ENCODE data around the gene KRT76.

The KRT76 gene

GRCh38 chr12:52721838-52722470, 55.2 kb downstream of the KRT76 start:
- Histone ChIP-seq H3K79me2 (ENCODE audit: insufficient read depth, low read length) (no peaks in the 10 kb centered on the region), H3F3A (ENCODE audit: insufficient read depth, low read length) (no peaks in the 10 kb centered on the region), H3K9ac (ENCODE audit: low read length) (no peak overlapping the region), H3K36me3 (ENCODE audit: insufficient read depth, low read length) (no peaks in the 10 kb centered on the region), H4K20me1 (ENCODE audit: insufficient read depth, low read length) (no peaks in the 10 kb centered on the region), H3K27ac (ENCODE audit: low read depth, low read length, poor library complexity, severe bottlenecking) (no peak overlapping the region), H3K4me2 (ENCODE audit: low read length) (no peak overlapping the region), H3K9me2 (ENCODE audit: low read depth, low read length) (no peaks in the 10 kb centered on the region), H2AFZ (ENCODE audit: low read length) (no peak overlapping the region), H3K9me3 (ENCODE audit: low read length) (no peaks in the 10 kb centered on the region), H3K4me1 (ENCODE audit: insufficient read depth, low read length, severe bottlenecking) (no peaks in the 10 kb centered on the region), H3K4me3 (ENCODE audit: low read depth, low read length, poor library complexity, severe bottlenecking) (no peak overlapping the region), H3K27me3 (ENCODE audit: insufficient read depth, low read length) (no peaks in the 10 kb centered on the region)
- TF ChIP-seq, protein P1, sequence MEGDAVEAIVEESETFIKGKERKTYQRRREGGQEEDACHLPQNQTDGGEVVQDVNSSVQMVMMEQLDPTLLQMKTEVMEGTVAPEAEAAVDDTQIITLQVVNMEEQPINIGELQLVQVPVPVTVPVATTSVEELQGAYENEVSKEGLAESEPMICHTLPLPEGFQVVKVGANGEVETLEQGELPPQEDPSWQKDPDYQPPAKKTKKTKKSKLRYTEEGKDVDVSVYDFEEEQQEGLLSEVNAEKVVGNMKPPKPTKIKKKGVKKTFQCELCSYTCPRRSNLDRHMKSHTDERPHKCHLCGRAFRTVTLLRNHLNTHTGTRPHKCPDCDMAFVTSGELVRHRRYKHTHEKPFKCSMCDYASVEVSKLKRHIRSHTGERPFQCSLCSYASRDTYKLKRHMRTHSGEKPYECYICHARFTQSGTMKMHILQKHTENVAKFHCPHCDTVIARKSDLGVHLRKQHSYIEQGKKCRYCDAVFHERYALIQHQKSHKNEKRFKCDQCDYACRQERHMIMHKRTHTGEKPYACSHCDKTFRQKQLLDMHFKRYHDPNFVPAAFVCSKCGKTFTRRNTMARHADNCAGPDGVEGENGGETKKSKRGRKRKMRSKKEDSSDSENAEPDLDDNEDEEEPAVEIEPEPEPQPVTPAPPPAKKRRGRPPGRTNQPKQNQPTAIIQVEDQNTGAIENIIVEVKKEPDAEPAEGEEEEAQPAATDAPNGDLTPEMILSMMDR (IDR thresholded peaks at IDR 0.05; ENCODE audit: low read length), result no peak
- no peak for TF ChIP-seq EZH2 (IDR thresholded peaks at IDR 0.05; ENCODE audit: borderline replicate concordance, low read length)

- TF ChIP-seq, protein P1 (IDR thresholded peaks at IDR 0.05; ENCODE audit: low read length), result no peak
- no peak for TF ChIP-seq EZH2 (IDR thresholded peaks at IDR 0.05; ENCODE audit: borderline replicate concordance, low read length)
- no peaks in the 10 kb centered on the region for H4K20me1 ChIP-seq (ENCODE audit: insufficient read depth, low read length)
- H3K9me2 ChIP-seq (ENCODE audit: low read depth, low read length), result no peaks in the 10 kb centered on the region
Measured at GRCh38 chr12:52720365-52720886, 56.7 kb downstream of the KRT76 start.

More at GRCh38 chr12:52720365-52720886, 56.7 kb downstream of the KRT76 start:
- Histone ChIP-seq H3K4me2 (ENCODE audit: low read length) (no peak overlapping the region), H3K4me1 (ENCODE audit: insufficient read depth, low read length, severe bottlenecking) (no peaks in the 10 kb centered on the region), H3K36me3 (ENCODE audit: insufficient read depth, low read length) (no peaks in the 10 kb centered on the region), H3K9me3 (ENCODE audit: low read length) (no peaks in the 10 kb centered on the region), H2AFZ (ENCODE audit: low read length) (no peak overlapping the region), H3K79me2 (ENCODE audit: insufficient read depth, low read length) (no peaks in the 10 kb centered on the region), H3F3A (ENCODE audit: insufficient read depth, low read length) (no peaks in the 10 kb centered on the region), H3K27ac (ENCODE audit: low read depth, low read length, poor library complexity, severe bottlenecking) (no peak overlapping the region), H3K9ac (ENCODE audit: low read length) (no peak overlapping the region), H3K4me3 (ENCODE audit: low read depth, low read length, poor library complexity, severe bottlenecking) (no peak overlapping the region), H3K27me3 (ENCODE audit: insufficient read depth, low read length) (no peaks in the 10 kb centered on the region)
